IPS-NIHi7 (cell line): ENCODE results near the gene CDRT4.

Experiments
- DNase-seq: peaks from one replicate; pipeline ENCODE4 v3.0.0; 2012; ENCODE audit warnings: mixed read lengths; ENCODE audit errors: extremely low spot score

The CDRT4 gene

DNA sequence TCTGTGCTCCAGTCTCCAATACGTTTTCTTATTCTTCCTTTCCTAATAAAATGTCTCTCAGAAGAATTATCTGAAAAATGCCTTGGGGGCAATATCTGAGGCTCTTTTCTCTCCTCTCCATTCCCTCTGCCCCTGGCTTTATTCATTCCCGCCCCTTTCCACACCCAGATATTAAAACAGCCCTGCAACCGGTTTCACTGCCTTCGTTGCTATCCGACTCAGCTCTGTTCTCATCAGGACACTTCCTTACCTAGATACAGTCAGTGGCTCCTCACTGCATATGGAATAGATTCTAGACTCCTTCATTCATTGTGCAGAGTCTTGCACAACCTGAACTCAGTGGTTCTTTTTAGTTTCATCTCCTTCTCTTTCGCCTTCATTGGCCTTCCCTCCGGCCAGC is 74.0 kb downstream of the CDRT4 start:
- DNase-seq = no peak

DNA sequence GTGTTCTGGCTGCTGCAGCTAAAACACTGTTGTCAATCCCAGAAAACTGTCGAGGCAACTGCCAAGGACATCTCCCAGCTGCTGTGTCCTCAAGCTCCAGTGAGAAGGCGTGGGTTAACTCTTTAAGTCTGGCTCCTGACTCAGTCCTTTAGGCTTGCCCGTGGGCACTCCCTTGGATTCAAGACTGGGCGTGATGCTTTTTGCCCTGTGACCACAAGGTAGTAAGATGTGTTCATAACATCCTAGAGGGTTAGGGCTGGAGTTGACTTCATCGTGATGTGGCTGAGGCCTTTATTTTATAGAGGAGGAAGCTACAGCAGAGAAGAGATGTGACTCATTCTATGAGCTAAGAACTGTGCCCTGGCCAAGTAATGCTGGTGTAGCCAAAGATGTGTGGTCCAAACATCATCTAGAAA is 75.1 kb downstream of the CDRT4 start:
- DNase-seq = no peak

DNA sequence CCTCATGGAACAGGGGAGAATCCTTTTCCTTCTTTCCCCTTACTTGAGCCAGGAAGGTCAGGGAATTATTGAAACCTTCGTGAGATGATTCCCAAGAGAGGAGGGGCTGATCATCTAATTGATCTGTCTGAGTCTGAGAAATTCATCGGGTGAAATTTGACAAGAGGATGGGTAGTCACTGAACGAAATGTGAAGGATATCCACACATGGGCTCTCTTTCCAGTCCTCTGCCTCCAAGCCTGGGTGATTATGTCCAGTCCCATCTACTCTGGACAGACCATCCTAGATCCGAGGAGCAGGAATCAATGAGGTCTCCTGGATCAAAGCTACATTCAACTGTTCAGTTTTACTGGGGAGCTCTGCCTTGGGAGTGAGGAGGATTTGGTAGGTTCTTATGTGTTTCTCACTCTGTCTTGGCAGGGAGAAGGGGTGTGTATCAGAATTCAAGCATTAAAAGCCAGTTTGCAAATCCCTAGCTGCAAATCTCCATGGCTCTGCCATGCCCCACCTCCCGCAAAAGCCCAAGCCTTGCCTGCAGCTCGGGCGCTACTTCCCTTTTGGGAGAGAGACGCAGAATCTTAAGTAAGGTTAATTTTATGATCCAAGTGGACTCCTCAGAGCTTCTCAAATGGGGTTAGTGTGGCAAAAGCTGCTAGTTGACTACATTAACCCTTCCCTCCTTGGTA is 78.9 kb downstream of the CDRT4 start:
- DNase-seq = no peak

DNA sequence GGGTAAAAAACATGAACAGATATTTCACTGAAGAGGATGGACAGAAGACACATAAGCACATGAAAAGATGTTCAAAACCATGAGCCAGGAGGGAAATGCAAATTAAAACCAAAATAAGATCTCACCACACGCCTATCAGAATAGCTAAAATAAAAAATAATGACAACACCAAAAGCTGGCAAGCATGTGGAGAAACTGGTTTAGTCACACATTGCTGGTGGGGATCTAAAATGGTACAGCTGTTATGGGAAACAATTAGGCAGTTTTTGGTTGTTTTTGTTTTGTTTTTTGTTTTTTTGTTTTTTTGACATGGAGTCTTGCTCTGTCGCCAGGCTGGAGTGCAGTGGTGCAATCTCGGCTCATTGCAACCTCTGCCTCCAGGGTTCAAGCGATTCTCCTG is 81.3 kb downstream of the CDRT4 start:
- DNase-seq = no peak
